Caco-2 (cell line): Measurements from ENCODE around the gene SKAP2. TPM values are rescaled to one million over a fixed set of nuclear protein-coding genes. Genes with fewer than 3 reads are reported as not detected.

ENCODE experiments used
- BruUV-seq: library from RNA; stranded (reverse); fragments of 400-500 nt; replicated peaks from 2 replicates; lab custom pipeline; 2021; lab: Mats Ljungman, UMichigan
- CTCF ChIA-PET: fragments of 300-600 bp; sonication (Branson Sonifier 250); formaldehyde crosslinking; loops from one replicate; lab custom pipeline; 2022; ENCODE audit warnings: antibody characterized with exemption; lab: Charles Lee
- POLR2A ChIA-PET: fragments of 300-600 bp; sonication (Branson Sonifier 250); formaldehyde crosslinking; loops from one replicate; lab custom pipeline; 2022; ENCODE audit warnings: antibody characterized with exemption; lab: Charles Lee
- DNase-seq, 2 experiments: peaks; one replicate each; pipeline versions ENCODE4 v3.0.0 to v3.0.0-alpha.2; 2020 to 2022
- H3K27me3 ChIP-seq: replicated peaks from 2 replicates; pipeline ENCODE4 v1.6.0; 2011; ENCODE audit warnings: low read length; ENCODE audit not compliant: control insufficient read depth, insufficient read depth
- H3K36me3 ChIP-seq: 2 replicates; pipeline ENCODE4 v1.5.1; 2011; ENCODE audit warnings: low read length; ENCODE audit not compliant: control insufficient read depth, insufficient read depth
- H3K4me1 ChIP-seq: fragments of 250-450 bp; sonication (Bioruptor Pico); 2 replicates; pipeline ENCODE4 v1.5.1; 2020; ENCODE audit warnings: mild to moderate bottlenecking
- H3K4me3 ChIP-seq: 2 replicates; pipeline ENCODE4 v1.5.1; 2011; ENCODE audit warnings: low read depth, mild to moderate bottlenecking, control low read depth, low read length
- H3K9me3 ChIP-seq: fragments of 250-450 bp; sonication (Bioruptor Pico); 2 replicates; pipeline ENCODE4 v1.5.1; 2020; ENCODE audit warnings: mild to moderate bottlenecking, moderate library complexity
- H3K27ac Mint-ChIP-seq: one replicate; pipeline ENCODE4 v1.8.0; 2022; ENCODE audit warnings: mixed read lengths; ENCODE audit not compliant: unreplicated experiment
- H3K27me3 Mint-ChIP-seq: one replicate; pipeline ENCODE4 v1.8.0; 2022; ENCODE audit warnings: mixed read lengths; ENCODE audit not compliant: insufficient read depth, unreplicated experiment
- H3K36me3 Mint-ChIP-seq: one replicate; pipeline ENCODE4 v1.8.0; 2022; ENCODE audit warnings: mild to moderate bottlenecking, mixed read lengths; ENCODE audit not compliant: insufficient read depth, unreplicated experiment
- H3K4me1 Mint-ChIP-seq: one replicate; pipeline ENCODE4 v1.8.0; 2022; ENCODE audit warnings: low read depth, mixed read lengths; ENCODE audit not compliant: unreplicated experiment
- H3K4me3 Mint-ChIP-seq: one replicate; pipeline ENCODE4 v1.8.0; 2022; ENCODE audit warnings: mild to moderate bottlenecking, moderate library complexity, mixed read lengths; ENCODE audit not compliant: unreplicated experiment
- H3K9me3 Mint-ChIP-seq: one replicate; pipeline ENCODE4 v1.8.0; 2022; ENCODE audit warnings: mixed read lengths; ENCODE audit not compliant: unreplicated experiment
- intact Hi-C: fragments of 100-400 bp; cut with micrococcal nuclease; formaldehyde crosslinking; loops from one replicate; pipeline ENCODE4 v1.10.0; 2022; ENCODE audit not compliant: unreplicated experiment
- total RNA-seq: library from RNA; stranded (reverse); gene quantifications from 2 replicates; pipeline ENCODE4 v1.2.3, GENCODE V29; 2022
- TF ChIP-seq, protein P1 (sequence below), 2 experiments: fragments of 200-600 bp in 1 of 2; IDR thresholded peaks; 1 replicate in 1 of 2; 2 replicates in 1 of 2; pipeline versions ENCODE4 v1.5.1 to v1.8.0; 2011 to 2022; ENCODE audit warnings: antibody characterized with exemption in 1 of 2, control low read depth in 1 of 2, inconsistent platforms in 1 of 2, low read depth in 1 of 2, low read length in 1 of 2, mild to moderate bottlenecking in 1 of 2, moderate library complexity in 1 of 2; ENCODE audit not compliant: insufficient read depth in 1 of 2, severe bottlenecking in 1 of 2, unreplicated experiment in 1 of 2

SKAP2 gene
- total RNA-seq, 1 experiment from 2014 or later: 36.2 TPM

DNA sequence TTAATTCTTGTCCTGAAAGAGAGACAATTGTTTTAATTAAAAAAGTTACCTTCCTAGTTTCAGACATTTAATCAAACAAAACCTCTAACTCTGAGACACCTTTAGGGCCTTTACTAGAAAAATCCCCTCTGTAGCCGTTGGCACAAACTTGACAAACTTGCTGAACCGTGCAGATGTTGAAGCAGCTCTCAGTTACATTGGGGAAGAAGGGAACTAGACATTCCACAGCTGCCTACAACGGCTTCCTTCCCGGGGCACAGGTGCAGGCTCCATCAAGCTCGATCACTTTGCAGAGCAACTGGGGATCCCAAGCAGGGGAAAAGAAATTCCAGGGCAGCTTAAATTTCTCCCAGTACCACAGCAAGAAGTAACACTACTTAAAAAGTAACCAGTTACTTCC lies 141.3 kb downstream of the SKAP2 start:
- H3K36me3 Mint-ChIP-seq: no peaks in the 10 kb centered on the region
- TF ChIP-seq, protein P1, sequence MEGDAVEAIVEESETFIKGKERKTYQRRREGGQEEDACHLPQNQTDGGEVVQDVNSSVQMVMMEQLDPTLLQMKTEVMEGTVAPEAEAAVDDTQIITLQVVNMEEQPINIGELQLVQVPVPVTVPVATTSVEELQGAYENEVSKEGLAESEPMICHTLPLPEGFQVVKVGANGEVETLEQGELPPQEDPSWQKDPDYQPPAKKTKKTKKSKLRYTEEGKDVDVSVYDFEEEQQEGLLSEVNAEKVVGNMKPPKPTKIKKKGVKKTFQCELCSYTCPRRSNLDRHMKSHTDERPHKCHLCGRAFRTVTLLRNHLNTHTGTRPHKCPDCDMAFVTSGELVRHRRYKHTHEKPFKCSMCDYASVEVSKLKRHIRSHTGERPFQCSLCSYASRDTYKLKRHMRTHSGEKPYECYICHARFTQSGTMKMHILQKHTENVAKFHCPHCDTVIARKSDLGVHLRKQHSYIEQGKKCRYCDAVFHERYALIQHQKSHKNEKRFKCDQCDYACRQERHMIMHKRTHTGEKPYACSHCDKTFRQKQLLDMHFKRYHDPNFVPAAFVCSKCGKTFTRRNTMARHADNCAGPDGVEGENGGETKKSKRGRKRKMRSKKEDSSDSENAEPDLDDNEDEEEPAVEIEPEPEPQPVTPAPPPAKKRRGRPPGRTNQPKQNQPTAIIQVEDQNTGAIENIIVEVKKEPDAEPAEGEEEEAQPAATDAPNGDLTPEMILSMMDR (IDR thresholded peaks at IDR 0.05; ENCODE audit: insufficient read depth in 1 of 2, low read depth in 1 of 2, low read length in 1 of 2, severe bottlenecking in 1 of 2, unreplicated experiment in 1 of 2): no peak
- no peak for DNase-seq
- Histone ChIP-seq H3K36me3 (no peaks in the 10 kb centered on the region), H3K27me3 (no peaks in the 10 kb centered on the region), H3K4me3 (no peak overlapping the region), H3K9me3 (no peaks in the 10 kb centered on the region), H3K4me1 (no peaks in the 10 kb centered on the region)
- H3K4me3 Mint-ChIP-seq: no peak overlapping the region
- H3K27me3 Mint-ChIP-seq: no peaks in the 10 kb centered on the region
- no peaks in the 10 kb centered on the region for H3K4me1 Mint-ChIP-seq
- intact Hi-C loops: loop anchor here (2.0 kb wide), 1 partner anchor 64 kb away; no protein-coding TSS in a partner anchor
- ChIA-PET CTCF (no interaction called here), POLR2A (no interaction called here)
- H3K9me3 Mint-ChIP-seq: no peaks in the 10 kb centered on the region
- no peak overlapping the region for H3K27ac Mint-ChIP-seq
- no TSS peak for BruUV-seq

DNA sequence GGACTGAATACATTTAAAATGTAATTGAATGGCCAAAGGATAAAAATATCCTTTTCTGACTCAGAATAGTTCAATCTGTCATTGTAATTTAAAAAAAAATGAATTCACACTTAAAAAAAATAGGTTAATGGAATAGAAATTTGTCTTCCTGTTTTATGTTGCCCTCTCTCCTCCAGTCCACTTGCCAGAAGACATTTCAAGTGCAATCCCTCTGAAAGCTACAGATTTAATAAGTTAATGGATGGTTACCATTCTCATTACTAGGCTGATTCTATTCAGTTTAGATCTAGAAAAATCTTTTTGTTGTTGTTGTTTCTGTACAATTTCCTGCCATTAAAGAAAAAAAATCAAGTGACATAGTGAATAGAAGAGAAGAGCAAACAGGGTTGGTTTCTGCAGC lies 142.9 kb downstream of the SKAP2 start:
- Mint-ChIP-seq H3K27ac (no peak overlapping the region), H3K9me3 (no peaks in the 10 kb centered on the region), H3K4me3 (no peak overlapping the region), H3K4me1 (no peaks in the 10 kb centered on the region), H3K27me3 (no peaks in the 10 kb centered on the region), H3K36me3 (no peaks in the 10 kb centered on the region)
- POLR2A ChIA-PET: no interaction called here
- Histone ChIP-seq H3K27me3 (no peaks in the 10 kb centered on the region), H3K4me1 (no peaks in the 10 kb centered on the region), H3K4me3 (no peak overlapping the region), H3K9me3 (no peaks in the 10 kb centered on the region), H3K36me3 (no peaks in the 10 kb centered on the region)
- DNase-seq: no peak
- intact Hi-C loops: no loop called here
- TF ChIP-seq, protein P1 (IDR thresholded peaks at IDR 0.05; ENCODE audit: insufficient read depth in 1 of 2, low read depth in 1 of 2, low read length in 1 of 2, severe bottlenecking in 1 of 2, unreplicated experiment in 1 of 2): no peak
- no TSS peak for BruUV-seq
- CTCF ChIA-PET: no interaction called here

DNA sequence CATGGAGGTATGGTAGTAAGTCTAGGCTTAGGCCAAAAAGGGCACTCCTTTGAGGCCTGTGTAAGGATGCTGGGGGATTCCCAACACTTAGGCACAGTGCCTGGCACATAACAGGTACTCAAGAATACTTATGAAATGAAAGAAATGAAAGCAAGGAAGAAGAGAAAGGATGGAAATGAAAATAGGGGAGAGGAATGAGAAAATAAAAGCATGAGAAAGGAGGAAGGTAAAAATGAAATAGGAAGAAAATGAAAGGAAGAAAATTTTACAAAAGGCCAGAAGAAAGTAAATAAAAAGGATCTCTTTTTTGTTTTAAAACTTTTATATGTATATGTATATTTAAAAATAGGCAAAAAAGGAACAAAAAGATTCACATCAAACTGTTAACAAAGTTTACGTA lies 146.3 kb downstream of the SKAP2 start:
- TF ChIP-seq, protein P1 (IDR thresholded peaks at IDR 0.05; ENCODE audit: insufficient read depth in 1 of 2, low read depth in 1 of 2, low read length in 1 of 2, severe bottlenecking in 1 of 2, unreplicated experiment in 1 of 2): no peak
- no peaks in the 10 kb centered on the region for H3K4me1 ChIP-seq
- no peak overlapping the region for H3K4me3 ChIP-seq
- intact Hi-C loops: no loop called here
- Mint-ChIP-seq H3K9me3 (no peaks in the 10 kb centered on the region), H3K4me1 (no peaks in the 10 kb centered on the region), H3K4me3 (no peak overlapping the region), H3K27ac (no peak overlapping the region), H3K36me3 (no peaks in the 10 kb centered on the region), H3K27me3 (no peaks in the 10 kb centered on the region)
- no peaks in the 10 kb centered on the region for H3K36me3 ChIP-seq
- CTCF ChIA-PET: no interaction called here
- no peaks in the 10 kb centered on the region for H3K9me3 ChIP-seq
- DNase-seq: no peak
- POLR2A ChIA-PET: no interaction called here
- BruUV-seq: no TSS peak
- H3K27me3 ChIP-seq: no peaks in the 10 kb centered on the region
